IPS DF 4.7 (cell line): Measurements from ENCODE around the gene SIRT1.
"Not testable (repeated sequence)": the region's sequence is repeated elsewhere in the genome, so short reads cannot be mapped to it uniquely, and the experiment has no call there.

Experiments
- DNase-seq: peaks from one replicate; pipeline ENCODE4 v3.0.0-alpha.2; 2013; ENCODE audit warnings: low spot score; ENCODE audit errors: extremely low read depth

The SIRT1 gene

DNA sequence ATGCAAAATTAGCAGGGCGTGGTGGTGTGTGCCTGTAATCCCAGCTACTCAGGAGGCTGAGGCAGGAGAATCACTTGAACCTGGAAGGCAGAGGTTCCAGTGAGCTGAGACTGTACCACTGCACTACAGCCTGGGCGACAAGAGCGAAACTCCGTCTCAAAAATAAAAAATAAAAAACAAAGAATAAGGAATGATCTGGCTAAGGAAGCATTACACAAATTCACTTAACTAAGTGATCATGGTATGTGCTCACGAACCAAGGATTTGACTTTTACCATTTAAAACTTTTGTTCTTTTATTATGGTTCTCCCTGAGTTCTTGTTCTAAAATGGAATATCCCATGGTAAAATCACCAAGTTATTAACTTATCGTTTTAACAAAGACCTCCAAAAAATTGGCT, 71.2 kb downstream of the SIRT1 start:
- DNase-seq: no peak

- no peak for DNase-seq
Measured at GRCh38 chr10:67959839-67960476, 75.5 kb downstream of the SIRT1 start.

DNA sequence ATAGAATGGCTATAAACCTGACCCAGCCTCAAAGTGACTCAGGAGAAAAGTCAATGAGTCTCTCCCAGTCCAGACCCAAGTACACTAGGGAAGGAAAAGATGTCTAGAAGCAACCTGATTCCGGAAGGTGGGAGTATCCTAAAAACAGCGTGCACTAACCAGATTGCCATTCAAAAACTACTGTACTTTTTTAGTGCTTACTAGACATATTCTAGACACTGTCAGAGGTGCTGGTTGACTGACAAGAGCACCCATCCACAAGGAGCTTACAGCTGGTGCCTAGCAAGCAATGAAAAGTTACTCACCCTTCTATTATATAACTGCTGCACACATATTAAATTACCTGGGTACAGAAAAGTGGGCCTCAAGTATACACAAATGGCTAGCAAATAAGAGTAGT, 81.0 kb downstream of the SIRT1 start:
- no peak for DNase-seq

DNA sequence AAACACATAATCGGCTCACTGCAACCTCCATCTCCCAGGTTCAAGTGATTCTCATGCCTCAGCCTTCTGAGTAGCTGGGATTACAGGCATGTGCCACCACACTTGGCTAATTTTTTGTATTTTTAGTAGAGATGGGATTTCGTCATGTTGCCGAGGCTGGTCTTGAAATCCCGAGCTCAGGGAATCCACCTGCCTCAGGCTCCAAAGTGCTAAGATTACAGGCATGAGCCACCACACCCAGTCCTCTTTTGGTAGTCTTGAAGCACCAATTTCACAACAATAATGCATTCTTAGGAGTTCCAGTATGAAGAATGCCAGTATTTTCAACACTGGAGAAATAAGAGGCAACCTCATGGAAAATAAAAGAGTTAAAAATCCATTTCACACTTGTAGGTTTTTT, 81.6 kb downstream of the SIRT1 start:
- not testable (repeated sequence) for DNase-seq
